HUES64 (cell line): ENCODE data around the gene CXCL10.

Experiments used
- H3K27ac ChIP-seq: 2 replicates; pipeline ENCODE4 v1.7.0; 2013; ENCODE audit warnings: low read depth, low read length, inconsistent platforms
- H3K27me3 ChIP-seq: 2 replicates; pipeline ENCODE4 v1.6.1; 2013; ENCODE audit warnings: mild to moderate bottlenecking, low read length; ENCODE audit not compliant: insufficient read depth
- H3K36me3 ChIP-seq: 2 replicates; pipeline ENCODE4 v1.6.1; 2013; ENCODE audit warnings: mild to moderate bottlenecking, low read length; ENCODE audit not compliant: insufficient read depth
- H3K4me1 ChIP-seq: 2 replicates; pipeline ENCODE4 v1.6.1; 2013; ENCODE audit warnings: mild to moderate bottlenecking, low read length, moderate library complexity; ENCODE audit not compliant: insufficient read depth
- H3K4me3 ChIP-seq: 2 replicates; pipeline ENCODE4 v1.5.1; 2013; ENCODE audit warnings: mild to moderate bottlenecking, low read length, moderate library complexity
- H3K9ac ChIP-seq: 2 replicates; pipeline ENCODE4 v1.6.1; 2013; ENCODE audit warnings: mild to moderate bottlenecking, low read depth, low read length
- H3K9me3 ChIP-seq: 2 replicates; pipeline ENCODE4 v1.6.1; 2013; ENCODE audit warnings: low read depth, low read length; ENCODE audit not compliant: insufficient read depth
- WGBS: fragments of 150-250, 120-280 bp; methylation state at CpG from one replicate; pipeline ENCODE4 v1.1.7; 2013; ENCODE audit warnings: missing lambda C conversion rate; 5-methylcytosine and 5-hydroxymethylcytosine counted together

Gene CXCL10

GRCh38 chr4:76024065-76024464 is 768 bp upstream of the CXCL10 start:
- Histone ChIP-seq H3K9ac (no peak overlapping the region), H3K9me3 (no peaks in the 10 kb centered on the region), H3K4me1 (no peaks in the 10 kb centered on the region), H3K27me3 (no peaks in the 10 kb centered on the region), H3K27ac (no peak overlapping the region), H3K36me3 (no peaks in the 10 kb centered on the region), H3K4me3 (no peak overlapping the region)
- 93% methylated on average over 4 of the region's 4 CpGs for WGBS

GRCh38 chr4:76022677-76023076 is 620 bp downstream of the CXCL10 start:
- no peak overlapping the region for H3K27ac ChIP-seq
- H3K27me3 ChIP-seq = no peaks in the 10 kb centered on the region
- no peak overlapping the region for H3K4me3 ChIP-seq
- no peaks in the 10 kb centered on the region for H3K4me1 ChIP-seq
- H3K9me3 ChIP-seq = no peaks in the 10 kb centered on the region
- H3K36me3 ChIP-seq = no peaks in the 10 kb centered on the region
- no peak overlapping the region for H3K9ac ChIP-seq
- WGBS = 90% methylated on average over 2 of the region's 2 CpGs

- H3K9ac ChIP-seq = no peak overlapping the region
- H3K27ac ChIP-seq = no peak overlapping the region
- H3K4me1 ChIP-seq = no peaks in the 10 kb centered on the region
- no peaks in the 10 kb centered on the region for H3K36me3 ChIP-seq
- H3K27me3 ChIP-seq = no peaks in the 10 kb centered on the region
- H3K9me3 ChIP-seq = no peaks in the 10 kb centered on the region
- H3K4me3 ChIP-seq = no peak overlapping the region
- WGBS = 92% methylated on average over 3 of the region's 4 CpGs
These were observed 1.3 kb downstream of the CXCL10 start for GRCh38 chr4:76022031-76022430.

- Histone ChIP-seq H3K9ac (no peak overlapping the region), H3K36me3 (no peaks in the 10 kb centered on the region), H3K9me3 (no peaks in the 10 kb centered on the region), H3K4me1 (peaks cover 7% of the 10 kb centered on the region), H3K4me3 (no peak overlapping the region), H3K27ac (no peak overlapping the region), H3K27me3 (no peaks in the 10 kb centered on the region)
- 94% methylated on average over 3 of the region's 3 CpGs for WGBS
These were observed 6.1 kb downstream of the CXCL10 start for GRCh38 chr4:76017056-76017686.

- no peaks in the 10 kb centered on the region; the same call in 1 of the 2 replicates for H3K27me3 ChIP-seq
- H3K4me1 ChIP-seq = peaks cover 13% of the 10 kb centered on the region
- H3K9ac ChIP-seq = no peak overlapping the region
- no peaks in the 10 kb centered on the region for H3K36me3 ChIP-seq
- H3K27ac ChIP-seq = no peak overlapping the region
- 82% methylated on average over 2 of the region's 2 CpGs for WGBS
- no peak overlapping the region for H3K4me3 ChIP-seq
- no peaks in the 10 kb centered on the region for H3K9me3 ChIP-seq
These were observed 6.9 kb downstream of the CXCL10 start for GRCh38 chr4:76016393-76016792.

GRCh38 chr4:76013540-76013939 is 9.8 kb downstream of the CXCL10 start:
- WGBS = 78% methylated on average over 1 of the region's 1 CpG
- no peak overlapping the region for H3K9ac ChIP-seq
- no peaks in the 10 kb centered on the region; the same call in 1 of the 2 replicates for H3K27me3 ChIP-seq
- no peak overlapping the region for H3K4me3 ChIP-seq
- H3K9me3 ChIP-seq = no peaks in the 10 kb centered on the region
- no peaks in the 10 kb centered on the region for H3K36me3 ChIP-seq
- H3K27ac ChIP-seq = no peak overlapping the region
- peaks cover 13% of the 10 kb centered on the region for H3K4me1 ChIP-seq

- Histone ChIP-seq H3K4me1 (peaks cover 13% of the 10 kb centered on the region), H3K27me3 (no peaks in the 10 kb centered on the region; the same call in 1 of the 2 replicates), H3K36me3 (no peaks in the 10 kb centered on the region), H3K9ac (no peak overlapping the region; the same call in 1 of the 2 replicates), H3K9me3 (no peaks in the 10 kb centered on the region), H3K27ac (0 out of 2 replicates have a peak overlapping the region, but pooled peaks have one; percentile 5), H3K4me3 (no peak overlapping the region)
- 60% methylated on average over 1 of the region's 1 CpG for WGBS
These were observed 10.9 kb downstream of the CXCL10 start for GRCh38 chr4:76012388-76012801.

- H3K36me3 ChIP-seq = no peaks in the 10 kb centered on the region
- H3K9ac ChIP-seq = no peak overlapping the region; the same call in 1 of the 2 replicates
- peaks cover 13% of the 10 kb centered on the region for H3K4me1 ChIP-seq
- H3K4me3 ChIP-seq = no peak overlapping the region
- H3K9me3 ChIP-seq = no peaks in the 10 kb centered on the region
- 64% methylated on average over 11 of the region's 13 CpGs for WGBS
- no peaks in the 10 kb centered on the region; the same call in 1 of the 2 replicates for H3K27me3 ChIP-seq
- 0 out of 2 replicates have a peak overlapping the region, but pooled peaks have one; percentile 5 for H3K27ac ChIP-seq
These were observed 11.5 kb downstream of the CXCL10 start for GRCh38 chr4:76011700-76012387.

- H3K27me3 ChIP-seq = no peaks in the 10 kb centered on the region; the same call in 1 of the 2 replicates
- no peaks in the 10 kb centered on the region for H3K9me3 ChIP-seq
- 94% methylated on average over 31 of the region's 31 CpGs for WGBS
- H3K4me3 ChIP-seq = no peak overlapping the region
- H3K36me3 ChIP-seq = no peaks in the 10 kb centered on the region
- H3K27ac ChIP-seq = no peak overlapping the region
- H3K4me1 ChIP-seq = peaks cover 12% of the 10 kb centered on the region
- H3K9ac ChIP-seq = no peak overlapping the region
These were observed 12.2 kb downstream of the CXCL10 start for GRCh38 chr4:76011018-76011670.

- Histone ChIP-seq H3K4me3 (no peak overlapping the region), H3K27ac (no peak overlapping the region), H3K36me3 (no peaks in the 10 kb centered on the region), H3K9me3 (no peaks in the 10 kb centered on the region), H3K27me3 (no peaks in the 10 kb centered on the region; the same call in 1 of the 2 replicates), H3K9ac (no peak overlapping the region), H3K4me1 (peaks cover 11% of the 10 kb centered on the region)
- 95% methylated on average over 13 of the region's 13 CpGs for WGBS
These were observed 12.7 kb downstream of the CXCL10 start for GRCh38 chr4:76010576-76010975.

- 91% methylated on average over 5 of the region's 5 CpGs for WGBS
- H3K9me3 ChIP-seq = no peaks in the 10 kb centered on the region
- H3K9ac ChIP-seq = no peak overlapping the region
- H3K27me3 ChIP-seq = no peaks in the 10 kb centered on the region; the same call in 1 of the 2 replicates
- no peaks in the 10 kb centered on the region for H3K36me3 ChIP-seq
- no peak overlapping the region for H3K27ac ChIP-seq
- H3K4me1 ChIP-seq = peaks cover 11% of the 10 kb centered on the region
- H3K4me3 ChIP-seq = no peak overlapping the region
These were observed 14.0 kb downstream of the CXCL10 start for GRCh38 chr4:76009311-76009710.
